Ascending aorta (tissue), 2 donors: Measurements from ENCODE around the gene NCAPG. TPM values are rescaled to one million over a fixed set of nuclear protein-coding genes. Genes with fewer than 3 reads are reported as not detected.
"Not testable (repeated sequence)": the region's sequence is repeated elsewhere in the genome, so short reads cannot be mapped to it uniquely, and the experiment has no call there.

Experiments
- DNase-seq, 2 donors: peaks; one replicate each; pipeline ENCODE4 v3.0.0-alpha.2; 2019; ENCODE audit warnings: low spot score in 2 of 2
- H3K27ac ChIP-seq, 2 donors: fragments of 200-600 bp; sonication (generic); one replicate each; pipeline ENCODE4 v1.5.1; 2016 to 2017; ENCODE audit warnings: mild to moderate bottlenecking in 1 of 2
- H3K27me3 ChIP-seq: fragments of 200-600 bp; sonication (generic); one replicate; pipeline ENCODE4 v1.5.1; 2017
- H3K36me3 ChIP-seq, 2 donors: fragments of 200-600 bp; sonication (generic); one replicate each; pipeline ENCODE4 v1.5.1; 2016
- H3K4me1 ChIP-seq, 2 donors: fragments of 200-600 bp; sonication (generic); one replicate each; pipeline ENCODE4 v1.5.1; 2016 to 2017; ENCODE audit warnings: mild to moderate bottlenecking in 1 of 2
- H3K4me3 ChIP-seq, 2 donors: fragments of 200-600 bp; sonication (generic); one replicate each; pipeline ENCODE4 v1.5.1; 2016 to 2017; ENCODE audit warnings: mild to moderate bottlenecking in 1 of 2
- H3K9me3 ChIP-seq, 2 donors: fragments of 200-600 bp; sonication (generic); one replicate each; pipeline ENCODE4 v1.5.1; 2016
- intact Hi-C: fragments of 100-400 bp; cut with DNase I; formaldehyde crosslinking; loops from one replicate; pipeline ENCODE4 v1.15.1; 2023
- total RNA-seq: library from RNA; depleted of rRNA; stranded (reverse); fragments of >200 nt; gene quantifications from one replicate; pipeline ENCODE4 v1.1.0, GENCODE V29; 2016
- TF ChIP-seq, protein P1 (sequence below), 3 experiments: fragments of 200-600 bp in 2 of 3; fragments of 450-650 bp in 1 of 3; sonication (generic) in 2 of 3; IDR thresholded peaks; one replicate each; pipeline ENCODE4 v1.5.1; 2016 to 2019; ENCODE audit warnings: antibody characterized with exemption in 3 of 3, mild to moderate bottlenecking in 1 of 3, moderate library complexity in 1 of 3

Gene NCAPG
- total RNA-seq, 1 donor from 2014 or later: not detected

DNA sequence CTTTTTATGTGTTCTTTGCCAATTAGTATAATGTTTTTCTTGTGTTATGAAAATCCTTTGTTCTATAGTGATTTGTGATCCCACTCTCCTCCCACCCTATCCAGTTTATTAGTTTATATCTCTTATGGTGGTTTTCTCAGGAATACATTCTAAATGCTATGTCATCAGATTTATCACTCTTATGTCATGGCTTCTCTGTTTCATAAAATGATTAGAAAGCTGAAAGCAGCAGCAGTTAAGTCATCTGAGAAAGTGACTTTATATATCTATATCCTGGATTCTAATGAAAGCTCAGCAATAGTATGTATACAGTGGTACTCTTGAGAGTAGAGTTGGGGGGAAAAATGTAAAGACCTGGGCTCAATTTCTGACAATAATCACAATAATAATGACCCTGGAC, 41.2 kb downstream of the NCAPG start:
- no peak overlapping the region for H3K27ac ChIP-seq
- H3K4me1 ChIP-seq: no peaks in the 10 kb centered on the region
- TF ChIP-seq, protein P1, sequence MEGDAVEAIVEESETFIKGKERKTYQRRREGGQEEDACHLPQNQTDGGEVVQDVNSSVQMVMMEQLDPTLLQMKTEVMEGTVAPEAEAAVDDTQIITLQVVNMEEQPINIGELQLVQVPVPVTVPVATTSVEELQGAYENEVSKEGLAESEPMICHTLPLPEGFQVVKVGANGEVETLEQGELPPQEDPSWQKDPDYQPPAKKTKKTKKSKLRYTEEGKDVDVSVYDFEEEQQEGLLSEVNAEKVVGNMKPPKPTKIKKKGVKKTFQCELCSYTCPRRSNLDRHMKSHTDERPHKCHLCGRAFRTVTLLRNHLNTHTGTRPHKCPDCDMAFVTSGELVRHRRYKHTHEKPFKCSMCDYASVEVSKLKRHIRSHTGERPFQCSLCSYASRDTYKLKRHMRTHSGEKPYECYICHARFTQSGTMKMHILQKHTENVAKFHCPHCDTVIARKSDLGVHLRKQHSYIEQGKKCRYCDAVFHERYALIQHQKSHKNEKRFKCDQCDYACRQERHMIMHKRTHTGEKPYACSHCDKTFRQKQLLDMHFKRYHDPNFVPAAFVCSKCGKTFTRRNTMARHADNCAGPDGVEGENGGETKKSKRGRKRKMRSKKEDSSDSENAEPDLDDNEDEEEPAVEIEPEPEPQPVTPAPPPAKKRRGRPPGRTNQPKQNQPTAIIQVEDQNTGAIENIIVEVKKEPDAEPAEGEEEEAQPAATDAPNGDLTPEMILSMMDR (IDR thresholded peaks at IDR 0.05): no peak
- H3K36me3 ChIP-seq: no peaks in the 10 kb centered on the region
- no peak for DNase-seq
- H3K4me3 ChIP-seq: no peak overlapping the region
- no peaks in the 10 kb centered on the region for H3K9me3 ChIP-seq
- no peaks in the 10 kb centered on the region for H3K27me3 ChIP-seq
- intact Hi-C loops: no loop called here

DNA sequence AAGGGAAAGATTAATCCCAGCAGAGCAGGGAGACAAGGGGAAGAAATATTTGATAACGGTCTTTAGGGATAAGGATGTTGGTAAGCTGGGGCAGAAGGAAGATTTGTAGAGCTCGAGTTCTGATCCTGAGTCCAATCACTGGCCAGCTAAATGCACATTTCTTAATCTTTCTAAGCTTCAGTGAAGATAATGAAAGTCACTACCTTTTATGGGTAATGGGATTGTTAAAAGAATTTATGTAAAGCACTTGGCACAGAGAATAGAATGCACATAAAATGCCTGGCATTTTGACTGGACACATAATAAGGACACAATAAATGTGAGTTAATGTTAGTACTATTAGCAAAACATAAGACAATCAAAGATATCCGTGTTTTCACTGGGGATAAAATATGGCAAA, 43.3 kb downstream of the NCAPG start:
- no peak for DNase-seq
- TF ChIP-seq, protein P1 (IDR thresholded peaks at IDR 0.05): no peak
- H3K9me3 ChIP-seq: no peaks in the 10 kb centered on the region
- H3K4me1 ChIP-seq: no peaks in the 10 kb centered on the region
- intact Hi-C loops: no loop called here
- H3K4me3 ChIP-seq: no peak overlapping the region
- H3K36me3 ChIP-seq: no peaks in the 10 kb centered on the region
- H3K27me3 ChIP-seq: no peaks in the 10 kb centered on the region
- no peak overlapping the region for H3K27ac ChIP-seq

- Histone ChIP-seq H3K4me3 (no peak overlapping the region), H3K36me3 (no peaks in the 10 kb centered on the region), H3K4me1 (no peaks in the 10 kb centered on the region), H3K9me3 (no peaks in the 10 kb centered on the region), H3K27ac (no peak overlapping the region), H3K27me3 (no peaks in the 10 kb centered on the region)
- intact Hi-C loops: no loop called here
- TF ChIP-seq, protein P1 (IDR thresholded peaks at IDR 0.05): no peak
- DNase-seq: no peak
These were observed 49.1 kb downstream of the NCAPG start for GRCh38 chr4:17859793-17860406.

DNA sequence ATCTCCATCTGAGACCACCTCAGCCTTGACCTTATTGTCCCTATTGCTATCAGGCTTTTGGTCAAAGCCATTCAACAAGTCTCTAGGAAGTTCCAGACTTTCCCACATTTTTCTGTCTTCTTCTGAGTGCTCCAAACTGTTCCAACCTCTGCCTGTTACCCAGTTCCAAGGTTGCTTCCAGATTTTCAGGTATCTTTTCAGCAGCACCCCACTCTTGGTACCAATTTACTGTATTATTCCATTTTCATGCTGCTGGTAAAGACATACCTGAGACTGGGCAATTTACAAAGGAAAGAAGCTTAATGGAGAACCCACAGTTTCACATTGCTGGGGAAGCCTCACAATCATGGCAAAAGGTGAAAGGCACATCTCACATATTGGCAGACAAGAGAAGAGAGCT, 51.1 kb downstream of the NCAPG start:
- H3K36me3 ChIP-seq, intact Hi-C loops, H3K27me3 ChIP-seq: not testable (repeated sequence)

GRCh38 chr4:17865866-17866363, 55.1 kb downstream of the NCAPG start:
- Histone ChIP-seq H3K27me3 (no peaks in the 10 kb centered on the region), H3K4me3 (no peak overlapping the region), H3K9me3 (no peaks in the 10 kb centered on the region), H3K36me3 (no peaks in the 10 kb centered on the region), H3K27ac (no peak overlapping the region), H3K4me1 (no peaks in the 10 kb centered on the region)
- DNase-seq: no peak
- TF ChIP-seq, protein P1 (IDR thresholded peaks at IDR 0.05): no peak
- intact Hi-C loops: no loop called here

More for the DNA sequence above, 51.1 kb downstream of the NCAPG start:
- DNase-seq, H3K4me3 ChIP-seq, H3K4me1 ChIP-seq, H3K27ac ChIP-seq, H3K9me3 ChIP-seq: not testable (repeated sequence)

GRCh38 chr4:17866810-17867209, 56.0 kb downstream of the NCAPG start:
- TF ChIP-seq, protein P1 (IDR thresholded peaks at IDR 0.05): no peak

More at GRCh38 chr4:17866810-17867209, 56.0 kb downstream of the NCAPG start:
- H3K9me3 ChIP-seq: no peaks in the 10 kb centered on the region
- H3K27ac ChIP-seq: no peak overlapping the region
- H3K27me3 ChIP-seq: no peaks in the 10 kb centered on the region
- H3K36me3 ChIP-seq: no peaks in the 10 kb centered on the region
- H3K4me1 ChIP-seq: no peaks in the 10 kb centered on the region
- no peak overlapping the region for H3K4me3 ChIP-seq
- intact Hi-C loops: no loop called here
- no peak for DNase-seq
